ENCODE measurements around the gene ZNF485.

DNA sequence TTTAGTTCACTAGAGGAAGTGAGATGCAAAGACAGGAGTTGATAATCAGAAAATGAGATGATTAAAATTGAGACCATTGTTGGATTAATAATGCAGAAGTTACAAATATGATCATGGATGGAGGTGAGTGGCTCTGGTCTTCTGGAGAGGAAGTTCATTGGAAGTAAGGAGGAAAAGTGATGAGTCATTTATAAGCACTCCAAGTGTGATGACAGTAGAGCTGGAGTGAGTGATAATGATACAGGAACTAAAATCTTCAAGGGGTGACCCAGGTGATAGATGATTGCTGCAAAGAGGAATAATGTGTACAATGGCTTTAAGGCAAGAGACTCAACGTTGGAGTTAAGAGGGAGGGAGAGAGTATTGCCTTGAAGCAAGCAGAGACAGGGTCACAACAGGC lies 21.7 kb downstream of the ZNF485 start:
- TF ChIP-seq CTCF (conservative IDR thresholded peaks at IDR 0.05) = no peak
- TF ChIP-seq ZFX (IDR thresholded peaks at IDR 0.05) = no peak

Measured in C4-2B (cell line).